Caco-2 (cell line): ENCODE results near the gene B4GAT1. TPM values are rescaled to one million over a fixed set of nuclear protein-coding genes. Genes with fewer than 3 reads are reported as not detected.
A peak's percentile ranks its signal among the peaks of the same experiment; 100 is the strongest.
"Not testable (repeated sequence)": the region's sequence is repeated elsewhere in the genome, so short reads cannot be mapped to it uniquely, and the experiment has no call there.

Experiments used
- BruUV-seq: library from RNA; stranded (reverse); fragments of 400-500 nt; replicated peaks from 2 replicates; lab custom pipeline; 2021; lab: Mats Ljungman, UMichigan
- CTCF ChIA-PET: fragments of 300-600 bp; sonication (Branson Sonifier 250); formaldehyde crosslinking; loops from one replicate; lab custom pipeline; 2022; ENCODE audit warnings: antibody characterized with exemption; lab: Charles Lee
- POLR2A ChIA-PET: fragments of 300-600 bp; sonication (Branson Sonifier 250); formaldehyde crosslinking; loops from one replicate; lab custom pipeline; 2022; ENCODE audit warnings: antibody characterized with exemption; lab: Charles Lee
- DNase-seq, 2 experiments: peaks; one replicate each; pipeline versions ENCODE4 v3.0.0 to v3.0.0-alpha.2; 2020 to 2022
- H3K27me3 ChIP-seq: replicated peaks from 2 replicates; pipeline ENCODE4 v1.6.0; 2011; ENCODE audit warnings: low read length; ENCODE audit not compliant: control insufficient read depth, insufficient read depth
- H3K36me3 ChIP-seq: 2 replicates; pipeline ENCODE4 v1.5.1; 2011; ENCODE audit warnings: low read length; ENCODE audit not compliant: control insufficient read depth, insufficient read depth
- H3K4me1 ChIP-seq: fragments of 250-450 bp; sonication (Bioruptor Pico); 2 replicates; pipeline ENCODE4 v1.5.1; 2020; ENCODE audit warnings: mild to moderate bottlenecking
- H3K4me3 ChIP-seq: 2 replicates; pipeline ENCODE4 v1.5.1; 2011; ENCODE audit warnings: low read depth, mild to moderate bottlenecking, control low read depth, low read length
- H3K9me3 ChIP-seq: fragments of 250-450 bp; sonication (Bioruptor Pico); 2 replicates; pipeline ENCODE4 v1.5.1; 2020; ENCODE audit warnings: mild to moderate bottlenecking, moderate library complexity
- H3K27ac Mint-ChIP-seq: one replicate; pipeline ENCODE4 v1.8.0; 2022; ENCODE audit warnings: mixed read lengths; ENCODE audit not compliant: unreplicated experiment
- H3K27me3 Mint-ChIP-seq: one replicate; pipeline ENCODE4 v1.8.0; 2022; ENCODE audit warnings: mixed read lengths; ENCODE audit not compliant: insufficient read depth, unreplicated experiment
- H3K36me3 Mint-ChIP-seq: one replicate; pipeline ENCODE4 v1.8.0; 2022; ENCODE audit warnings: mild to moderate bottlenecking, mixed read lengths; ENCODE audit not compliant: insufficient read depth, unreplicated experiment
- H3K4me1 Mint-ChIP-seq: one replicate; pipeline ENCODE4 v1.8.0; 2022; ENCODE audit warnings: low read depth, mixed read lengths; ENCODE audit not compliant: unreplicated experiment
- H3K4me3 Mint-ChIP-seq: one replicate; pipeline ENCODE4 v1.8.0; 2022; ENCODE audit warnings: mild to moderate bottlenecking, moderate library complexity, mixed read lengths; ENCODE audit not compliant: unreplicated experiment
- H3K9me3 Mint-ChIP-seq: one replicate; pipeline ENCODE4 v1.8.0; 2022; ENCODE audit warnings: mixed read lengths; ENCODE audit not compliant: unreplicated experiment
- intact Hi-C: fragments of 100-400 bp; cut with micrococcal nuclease; formaldehyde crosslinking; loops from one replicate; pipeline ENCODE4 v1.10.0; 2022; ENCODE audit not compliant: unreplicated experiment
- total RNA-seq: library from RNA; stranded (reverse); gene quantifications from 2 replicates; pipeline ENCODE4 v1.2.3, GENCODE V29; 2022
- TF ChIP-seq, protein P1 (sequence below), 2 experiments: fragments of 200-600 bp in 1 of 2; IDR thresholded peaks; 1 replicate in 1 of 2; 2 replicates in 1 of 2; pipeline versions ENCODE4 v1.5.1 to v1.8.0; 2011 to 2022; ENCODE audit warnings: antibody characterized with exemption in 1 of 2, control low read depth in 1 of 2, inconsistent platforms in 1 of 2, low read depth in 1 of 2, low read length in 1 of 2, mild to moderate bottlenecking in 1 of 2, moderate library complexity in 1 of 2; ENCODE audit not compliant: insufficient read depth in 1 of 2, severe bottlenecking in 1 of 2, unreplicated experiment in 1 of 2

B4GAT1 gene
- total RNA-seq, 1 experiment from 2014 or later, result 23.0 TPM

GRCh38 chr11:66360406-66361073 is 13.1 kb upstream of the B4GAT1 start:
- CTCF ChIA-PET, result no interaction called here
- intact Hi-C loops, result no loop called here
- no peak overlapping the region for H3K4me3 Mint-ChIP-seq
- H3K4me1 Mint-ChIP-seq, result peaks cover 12% of the 10 kb centered on the region
- no TSS peak for BruUV-seq
- no peaks in the 10 kb centered on the region for H3K9me3 Mint-ChIP-seq
- no peaks in the 10 kb centered on the region for H3K9me3 ChIP-seq
- no peaks in the 10 kb centered on the region for H3K27me3 ChIP-seq
- no peaks in the 10 kb centered on the region for H3K27me3 Mint-ChIP-seq
- no peak overlapping the region for H3K4me3 ChIP-seq
- peaks cover 9% of the 10 kb centered on the region for H3K4me1 ChIP-seq
- peaks cover 9% of the 10 kb centered on the region for H3K36me3 ChIP-seq
- peak in 1 of 2 experiments; percentile 33 for DNase-seq
- TF ChIP-seq, protein P1, sequence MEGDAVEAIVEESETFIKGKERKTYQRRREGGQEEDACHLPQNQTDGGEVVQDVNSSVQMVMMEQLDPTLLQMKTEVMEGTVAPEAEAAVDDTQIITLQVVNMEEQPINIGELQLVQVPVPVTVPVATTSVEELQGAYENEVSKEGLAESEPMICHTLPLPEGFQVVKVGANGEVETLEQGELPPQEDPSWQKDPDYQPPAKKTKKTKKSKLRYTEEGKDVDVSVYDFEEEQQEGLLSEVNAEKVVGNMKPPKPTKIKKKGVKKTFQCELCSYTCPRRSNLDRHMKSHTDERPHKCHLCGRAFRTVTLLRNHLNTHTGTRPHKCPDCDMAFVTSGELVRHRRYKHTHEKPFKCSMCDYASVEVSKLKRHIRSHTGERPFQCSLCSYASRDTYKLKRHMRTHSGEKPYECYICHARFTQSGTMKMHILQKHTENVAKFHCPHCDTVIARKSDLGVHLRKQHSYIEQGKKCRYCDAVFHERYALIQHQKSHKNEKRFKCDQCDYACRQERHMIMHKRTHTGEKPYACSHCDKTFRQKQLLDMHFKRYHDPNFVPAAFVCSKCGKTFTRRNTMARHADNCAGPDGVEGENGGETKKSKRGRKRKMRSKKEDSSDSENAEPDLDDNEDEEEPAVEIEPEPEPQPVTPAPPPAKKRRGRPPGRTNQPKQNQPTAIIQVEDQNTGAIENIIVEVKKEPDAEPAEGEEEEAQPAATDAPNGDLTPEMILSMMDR (IDR thresholded peaks at IDR 0.05; ENCODE audit: insufficient read depth in 1 of 2, low read depth in 1 of 2, low read length in 1 of 2, severe bottlenecking in 1 of 2, unreplicated experiment in 1 of 2), result no peak
- peaks cover 96% of the 10 kb centered on the region for H3K36me3 Mint-ChIP-seq
- POLR2A ChIA-PET, result interaction anchor here (0.6 kb wide), 2 partner anchors 11 to 23 kb away, joined by 4 to 5 read pairs; no protein-coding TSS in a partner anchor
- peak overlapping the region; percentile 32 for H3K27ac Mint-ChIP-seq

DNA sequence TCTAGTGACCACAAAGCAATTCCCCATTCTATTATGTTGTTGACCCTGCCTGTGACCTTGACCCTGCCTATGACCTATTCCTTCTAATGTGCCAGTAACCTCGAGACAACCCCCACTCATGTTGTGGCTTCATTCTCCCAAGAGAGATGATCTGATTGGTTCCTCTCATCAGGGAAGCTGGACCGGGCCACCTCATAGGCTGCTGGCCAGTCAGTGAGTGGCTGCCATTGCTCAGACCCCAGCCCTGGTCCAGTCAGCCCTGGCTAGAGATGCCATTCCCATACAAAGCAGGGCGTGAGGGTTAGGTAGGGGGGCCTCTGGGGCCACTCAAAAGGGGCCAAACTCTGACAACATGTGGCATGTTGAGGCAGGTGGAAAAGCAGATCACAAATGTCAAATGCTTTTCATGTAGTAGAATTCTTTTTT is 12.2 kb upstream of the B4GAT1 start:
- Mint-ChIP-seq H3K27me3 (no peaks in the 10 kb centered on the region), H3K4me3 (no peak overlapping the region), H3K36me3 (peaks cover 92% of the 10 kb centered on the region), H3K9me3 (no peaks in the 10 kb centered on the region), H3K27ac (no peak overlapping the region), H3K4me1 (peaks cover 12% of the 10 kb centered on the region)
- Histone ChIP-seq H3K27me3 (no peaks in the 10 kb centered on the region), H3K4me1 (peaks cover 9% of the 10 kb centered on the region), H3K4me3 (no peak overlapping the region), H3K9me3 (no peaks in the 10 kb centered on the region), H3K36me3 (peaks cover 9% of the 10 kb centered on the region)
- TF ChIP-seq, protein P1 (IDR thresholded peaks at IDR 0.05; ENCODE audit: insufficient read depth in 1 of 2, low read depth in 1 of 2, low read length in 1 of 2, severe bottlenecking in 1 of 2, unreplicated experiment in 1 of 2), result no peak
- POLR2A ChIA-PET, result no interaction called here
- DNase-seq, result peak in 1 of 2 experiments; percentile 50
- intact Hi-C loops, result no loop called here
- CTCF ChIA-PET, result no interaction called here
- no TSS peak for BruUV-seq

DNA sequence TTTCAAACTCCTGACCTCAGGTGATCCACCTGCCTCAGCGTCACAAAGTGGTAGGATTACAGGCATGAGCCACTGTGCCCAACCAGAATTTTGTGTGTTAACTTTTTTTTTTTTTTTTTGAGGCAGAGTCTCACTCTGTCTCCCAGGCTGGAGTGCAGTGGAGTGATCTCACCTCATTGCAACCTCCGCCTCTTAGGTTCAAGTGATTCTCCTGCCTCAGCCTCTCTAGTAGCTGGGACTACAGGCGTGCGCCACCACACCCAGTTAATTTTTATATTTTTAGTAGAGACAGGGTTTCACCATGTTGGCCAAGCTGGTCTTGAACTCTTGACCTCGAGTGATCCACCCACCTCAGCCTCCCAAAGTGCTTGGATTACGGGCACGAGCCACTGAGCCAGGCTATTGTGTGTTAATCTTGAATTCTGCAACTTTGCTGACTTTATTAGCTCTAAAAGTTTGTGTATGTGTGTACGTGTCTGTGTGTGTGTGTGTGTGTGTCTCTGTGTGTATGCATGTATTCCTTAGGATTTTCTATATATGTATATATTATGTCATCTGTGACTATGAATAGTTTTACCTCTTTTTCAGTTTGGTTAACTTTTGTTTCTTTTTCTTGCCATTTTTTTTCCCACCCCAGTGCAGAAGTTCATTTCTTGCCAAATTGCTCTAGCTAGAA is 3.3 kb upstream of the B4GAT1 start:
- POLR2A ChIA-PET, result interaction anchor here (0.6 to 1.1 kb wide), 2 partner anchors 12 to 376 kb away, joined by 3 read pairs; no protein-coding TSS in a partner anchor
- peak overlapping the region; percentile 94 for H3K27ac Mint-ChIP-seq
- peaks cover 68% of the 10 kb centered on the region for H3K36me3 Mint-ChIP-seq
- CTCF ChIA-PET, result interaction anchor here (1.1 kb wide), 1 partner anchor 38 kb away, joined by 4 read pairs; no protein-coding TSS in a partner anchor
- peaks cover 57% of the 10 kb centered on the region for H3K4me1 ChIP-seq
- not testable (repeated sequence) for H3K9me3 ChIP-seq, H3K9me3 Mint-ChIP-seq, H3K27me3 Mint-ChIP-seq, DNase-seq, H3K27me3 ChIP-seq, H3K36me3 ChIP-seq
- intact Hi-C loops, result loop anchor here (2.0 to 5.0 kb wide), 2 partner anchors 20 to 298 kb away; partner anchors contain the start of genes SF3B2 and SLC29A2
- BruUV-seq, result TSS peak; percentile 80
- peaks cover 46% of the 10 kb centered on the region for H3K4me1 Mint-ChIP-seq
- H3K4me3 ChIP-seq, result peak overlapping the region; percentile 19
- H3K4me3 Mint-ChIP-seq, result peak overlapping the region; percentile 77
